Gastrocnemius medialis (tissue), 4 donors: ENCODE data around the gene PLXNB3.

Source experiments
- CTCF ChIP-seq, 5 experiments: fragments of 450-650 bp in 3 of 5; fragments of 200-600 bp in 2 of 5; sonication (generic) in 2 of 5; IDR thresholded peaks in 4 of 5; conservative IDR thresholded peaks in 1 of 5; 1 replicate in 4 of 5; 2 replicates in 1 of 5; pipeline ENCODE4 v1.5.1; 2016 to 2019; ENCODE audit warnings: antibody characterized with exemption in 5 of 5, mild to moderate bottlenecking in 3 of 5, moderate library complexity in 3 of 5
- POLR2A ChIP-seq, 2 donors: fragments of 450-650 bp; IDR thresholded peaks; one replicate each; pipeline ENCODE4 v1.6.1; 2017; ENCODE audit warnings: antibody characterized with exemption in 2 of 2, mild to moderate bottlenecking in 2 of 2, moderate library complexity in 2 of 2

GRCh38 chrX:153750127-153750774 lies 13.8 kb upstream of the PLXNB3 start:
- TF ChIP-seq CTCF (IDR thresholded peaks at IDR 0.05 in 4 of 5, conservative IDR thresholded peaks at IDR 0.05 in 1 of 5): no peak
- TF ChIP-seq POLR2A (IDR thresholded peaks at IDR 0.05): no peak
